HG03280 (cell line): Measurements from ENCODE around the gene CYP2A13.
"Not testable (repeated sequence)": the region's sequence is repeated elsewhere in the genome, so short reads cannot be mapped to it uniquely, and the experiment has no call there.

Experiments
- ATAC-seq: cut with Tn5 transposase; IDR thresholded peaks from one replicate; pipeline ENCODE4 v1.9.1; 2021; ENCODE audit warnings: mild to moderate bottlenecking, moderate library complexity; ENCODE audit not compliant: unreplicated experiment

Gene CYP2A13, protein sequence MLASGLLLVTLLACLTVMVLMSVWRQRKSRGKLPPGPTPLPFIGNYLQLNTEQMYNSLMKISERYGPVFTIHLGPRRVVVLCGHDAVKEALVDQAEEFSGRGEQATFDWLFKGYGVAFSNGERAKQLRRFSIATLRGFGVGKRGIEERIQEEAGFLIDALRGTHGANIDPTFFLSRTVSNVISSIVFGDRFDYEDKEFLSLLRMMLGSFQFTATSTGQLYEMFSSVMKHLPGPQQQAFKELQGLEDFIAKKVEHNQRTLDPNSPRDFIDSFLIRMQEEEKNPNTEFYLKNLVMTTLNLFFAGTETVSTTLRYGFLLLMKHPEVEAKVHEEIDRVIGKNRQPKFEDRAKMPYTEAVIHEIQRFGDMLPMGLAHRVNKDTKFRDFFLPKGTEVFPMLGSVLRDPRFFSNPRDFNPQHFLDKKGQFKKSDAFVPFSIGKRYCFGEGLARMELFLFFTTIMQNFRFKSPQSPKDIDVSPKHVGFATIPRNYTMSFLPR

DNA sequence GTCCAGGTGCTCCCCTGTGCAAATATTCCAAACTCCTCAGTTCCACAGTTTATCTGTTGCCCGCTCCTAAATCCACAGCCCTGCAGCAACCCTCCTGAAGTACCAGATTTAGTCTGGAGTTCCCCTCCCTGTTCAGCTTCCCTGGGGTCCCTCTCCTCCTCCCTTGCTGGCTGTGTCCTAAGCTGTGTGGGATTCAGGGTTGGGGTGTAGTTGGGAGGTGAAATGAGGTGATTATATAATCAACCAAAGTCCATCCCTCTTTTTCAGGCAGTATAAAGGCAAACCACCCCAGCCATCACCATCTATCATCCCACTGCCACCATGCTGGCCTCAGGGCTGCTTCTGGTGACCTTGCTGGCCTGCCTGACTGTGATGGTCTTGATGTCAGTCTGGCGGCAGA is at the start of gene CYP2A13:
CYP2A13 (plus strand) TSS at position 301 of the 400 bp plus-strand sequence; CDS start at position 322, 21 bp downstream.
- no peak for ATAC-seq

DNA sequence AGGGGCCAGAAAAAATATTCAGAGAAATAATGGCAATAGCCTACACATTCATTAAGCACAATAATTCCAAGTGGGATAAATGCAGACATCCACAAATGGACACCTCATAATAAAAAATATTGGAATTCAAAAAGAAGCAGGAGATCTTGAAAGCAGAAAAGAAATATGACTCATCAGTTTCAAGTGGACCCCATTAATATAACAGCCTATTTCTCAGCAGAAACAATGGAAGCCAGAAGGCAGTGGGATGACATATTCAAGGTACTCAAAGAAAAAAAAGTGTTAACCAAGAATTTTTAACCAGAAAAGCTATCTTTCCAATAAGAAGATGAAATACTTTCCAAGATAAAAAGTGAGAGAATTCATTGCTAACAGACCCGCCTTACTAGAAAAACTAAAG is 48.4 kb upstream of the CYP2A13 start:
- no peak for ATAC-seq

- not testable (repeated sequence) for ATAC-seq
Observed at GRCh38 chr19:41045095-41045494, 43.2 kb upstream of the CYP2A13 start.

DNA sequence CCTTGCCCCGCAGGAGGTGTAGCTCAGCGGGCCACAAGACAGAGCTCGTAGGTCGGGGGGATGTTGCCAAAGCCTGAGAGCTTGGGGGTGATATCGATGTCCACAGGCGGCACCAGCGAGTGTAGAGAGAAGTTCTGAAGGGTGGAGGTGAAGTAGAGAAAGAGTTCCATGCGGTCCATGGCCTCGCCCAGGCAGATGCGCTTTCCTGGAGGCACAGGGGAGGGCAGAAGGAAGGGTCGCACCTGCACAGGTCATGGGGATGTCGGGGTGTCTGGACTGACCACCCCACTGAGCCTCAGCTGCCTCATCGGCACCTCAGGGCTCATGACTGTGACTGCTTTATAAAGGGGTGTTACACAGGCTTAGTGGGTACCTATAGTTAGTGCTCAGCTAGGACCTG is 37.8 kb upstream of the CYP2A13 start:
- no peak for ATAC-seq

DNA sequence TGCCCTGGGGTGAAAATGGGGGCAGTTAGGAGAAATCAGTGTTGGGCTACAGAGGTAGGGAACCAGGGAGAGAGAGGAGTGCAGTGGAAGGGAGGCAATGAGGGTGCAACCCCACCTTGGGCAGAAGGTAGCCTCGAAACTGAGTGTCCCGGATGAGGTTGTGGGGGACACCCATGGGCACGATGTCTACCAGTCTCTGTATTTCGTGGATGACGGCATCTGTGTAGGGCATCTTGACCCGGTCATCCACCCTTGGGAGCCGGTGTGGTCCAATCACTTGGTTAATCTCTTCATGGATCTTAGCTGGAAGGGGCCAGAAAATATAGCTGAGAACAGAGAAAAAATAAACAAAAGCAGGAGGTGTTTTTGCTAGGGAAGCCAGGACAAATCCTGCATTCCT is 36.1 kb upstream of the CYP2A13 start:
- ATAC-seq: not testable (repeated sequence)

DNA sequence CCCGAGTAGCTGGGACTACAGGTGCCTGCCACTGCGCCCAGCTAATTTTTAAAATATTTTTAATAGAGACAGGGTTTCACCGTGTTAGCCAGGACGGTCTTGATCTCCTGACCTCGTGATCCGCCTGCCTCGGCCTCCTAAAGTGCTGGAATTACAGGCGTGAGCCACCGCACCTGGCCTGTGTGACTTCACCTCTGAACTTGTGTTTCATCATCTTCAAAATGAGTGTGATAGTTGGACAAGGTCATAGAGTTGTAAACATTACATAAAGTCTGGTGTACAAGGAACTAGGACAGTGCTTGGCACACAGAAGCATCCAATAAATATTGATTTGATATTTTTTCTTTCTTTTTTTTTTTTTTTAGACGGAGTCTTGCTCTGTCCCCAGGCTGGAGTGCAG is 34.9 kb upstream of the CYP2A13 start:
- not testable (repeated sequence) for ATAC-seq

DNA sequence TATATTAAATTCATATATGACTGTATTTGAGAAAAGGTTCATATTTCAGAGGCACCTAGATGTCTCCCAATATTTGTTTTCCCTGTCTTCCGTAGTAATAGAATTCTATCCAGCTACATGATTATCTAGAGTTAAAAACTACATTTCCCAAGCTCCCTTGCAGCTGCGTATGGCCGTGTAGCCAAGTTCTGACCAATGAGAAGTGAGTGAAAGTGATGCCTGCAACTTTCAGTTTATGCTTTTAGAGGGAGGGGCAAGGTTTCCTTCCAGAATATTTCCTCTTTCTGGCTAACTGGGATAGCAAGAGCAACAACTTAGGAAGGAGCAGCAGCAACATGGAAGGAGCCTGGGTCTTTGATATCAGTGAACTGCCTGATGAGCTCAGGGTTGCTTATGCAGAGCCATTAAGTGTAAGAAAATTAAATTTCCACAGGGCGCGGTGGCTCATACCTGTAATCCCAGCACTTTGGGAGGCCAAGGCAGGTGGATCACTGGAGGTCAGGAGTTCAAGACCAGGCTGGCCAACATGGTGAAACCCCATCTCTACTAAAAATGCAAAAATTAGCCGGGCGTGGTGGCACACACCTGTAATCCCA is 23.2 kb upstream of the CYP2A13 start:
- no peak for ATAC-seq

DNA sequence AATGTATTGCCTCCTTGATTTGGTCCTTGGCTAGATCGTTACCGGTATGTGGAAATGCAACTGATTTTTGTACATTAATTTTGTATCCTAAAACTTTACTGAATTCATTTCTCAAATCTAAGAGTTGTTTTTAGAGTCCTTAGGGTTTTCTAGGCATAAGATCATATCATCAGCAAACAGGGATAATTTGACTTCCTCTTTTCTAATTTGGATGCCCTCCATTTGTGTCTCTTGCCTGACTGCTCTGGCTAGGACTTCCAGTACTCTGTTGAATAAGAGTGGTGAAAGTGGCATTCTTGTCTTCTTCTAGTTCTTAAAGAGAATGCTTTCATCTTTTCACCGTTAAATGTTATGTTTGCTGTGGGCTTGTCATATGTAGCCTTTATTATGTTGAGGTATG is 12.0 kb upstream of the CYP2A13 start:
- no peak for ATAC-seq

DNA sequence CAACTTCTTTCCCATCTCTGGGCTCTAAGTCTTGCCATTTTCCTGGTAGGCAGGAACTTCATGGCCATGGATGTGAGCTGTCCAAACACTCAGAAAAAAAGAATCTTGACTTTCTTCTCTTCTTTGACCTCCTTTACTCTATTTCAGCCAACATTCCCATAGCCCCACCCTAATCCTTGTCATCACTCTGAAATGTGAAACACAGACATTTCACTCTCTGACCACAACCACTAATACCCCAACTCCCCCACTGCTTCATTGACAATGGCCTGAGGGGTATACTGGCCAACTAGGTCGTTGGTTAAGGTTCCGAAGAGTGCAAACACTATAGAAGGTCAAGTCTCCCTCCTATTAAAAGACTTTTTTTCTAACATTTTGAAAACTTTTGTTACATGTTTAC is 4.7 kb upstream of the CYP2A13 start:
- ATAC-seq: no peak

DNA sequence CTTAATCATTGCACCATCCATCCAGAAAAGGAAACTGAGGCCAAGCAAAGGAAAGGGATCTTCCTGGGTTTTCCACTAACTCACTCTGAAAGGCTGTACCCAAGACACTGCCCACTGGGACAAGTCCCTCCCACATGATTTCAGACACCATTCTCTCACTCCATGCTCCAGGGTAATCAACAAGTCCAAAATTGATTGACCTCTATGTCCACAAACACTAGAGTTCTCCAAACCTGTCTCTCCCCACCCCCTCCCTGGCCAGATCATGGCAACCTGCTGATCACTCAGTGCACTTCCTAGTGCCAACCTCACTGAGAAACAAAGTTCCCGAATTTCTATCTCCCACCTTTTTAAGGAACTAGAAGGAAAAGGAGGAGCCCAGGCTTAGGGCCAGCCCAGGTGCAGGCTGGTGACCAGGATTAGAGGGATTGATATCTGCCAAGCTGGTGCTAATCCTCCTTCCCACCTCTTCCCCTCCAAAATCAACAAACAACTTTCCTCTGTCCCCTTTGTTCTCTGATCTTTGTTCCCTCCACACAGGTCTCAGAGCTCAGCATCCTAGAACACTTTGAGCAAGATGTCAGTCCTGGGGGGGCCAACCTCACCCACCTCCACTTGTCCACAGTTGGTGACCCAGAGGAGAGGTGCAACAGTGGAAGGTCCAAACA is 2.4 kb upstream of the CYP2A13 start:
- ATAC-seq: no peak

DNA sequence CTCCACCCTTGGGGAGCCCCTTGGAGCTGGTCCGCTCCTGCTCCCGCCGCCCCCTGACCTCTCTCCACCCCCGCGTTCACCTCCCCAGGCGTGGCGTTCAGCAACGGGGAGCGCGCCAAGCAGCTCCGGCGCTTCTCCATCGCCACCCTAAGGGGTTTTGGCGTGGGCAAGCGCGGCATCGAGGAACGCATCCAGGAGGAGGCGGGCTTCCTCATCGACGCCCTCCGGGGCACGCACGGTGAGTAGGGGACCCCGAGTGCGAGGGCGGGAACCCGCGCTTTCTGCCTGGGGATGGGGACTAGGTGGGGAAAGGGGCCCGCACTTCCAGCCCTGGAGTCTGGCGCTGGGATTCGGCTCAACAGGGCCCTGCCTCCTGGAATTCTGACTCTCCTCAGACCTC is 1.7 kb downstream of the CYP2A13 start:
- no peak for ATAC-seq

DNA sequence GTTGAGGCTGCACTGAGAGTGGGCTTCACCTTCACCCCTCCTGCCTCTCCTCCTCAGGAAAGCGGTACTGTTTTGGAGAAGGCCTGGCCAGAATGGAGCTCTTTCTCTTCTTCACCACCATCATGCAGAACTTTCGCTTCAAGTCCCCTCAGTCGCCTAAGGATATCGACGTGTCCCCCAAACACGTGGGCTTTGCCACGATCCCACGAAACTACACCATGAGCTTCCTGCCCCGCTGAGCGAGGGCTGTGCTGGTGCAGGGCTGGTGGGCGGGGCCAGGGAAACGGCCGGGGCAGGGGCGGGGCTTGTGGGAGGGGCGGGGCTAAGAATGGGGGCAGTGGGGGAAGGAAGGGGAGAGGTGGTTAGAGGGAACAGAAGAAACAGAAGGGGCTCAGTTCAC is 7.5 kb downstream of the CYP2A13 start:
- ATAC-seq: no peak

- no peak for ATAC-seq
Observed at GRCh38 chr19:41096353-41096752, 8.1 kb downstream of the CYP2A13 start.

DNA sequence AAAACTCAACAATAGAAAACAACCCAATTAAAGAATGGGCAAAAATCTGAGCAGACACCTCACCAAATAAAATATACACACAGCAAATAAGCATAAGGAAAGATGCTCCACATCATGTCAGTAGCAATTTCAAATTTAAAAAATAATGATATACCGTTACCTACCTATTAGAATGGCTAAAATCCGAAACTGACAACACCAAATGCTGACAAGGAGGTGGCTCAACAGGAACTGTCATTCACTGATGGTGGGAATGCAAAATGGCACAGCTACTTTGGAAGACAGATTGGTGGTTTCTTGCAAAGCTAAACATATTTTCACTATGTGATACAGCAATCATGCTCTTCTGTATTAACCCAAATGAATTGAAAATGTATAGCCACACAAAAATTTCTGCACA is 9.1 kb downstream of the CYP2A13 start:
- no peak for ATAC-seq

DNA sequence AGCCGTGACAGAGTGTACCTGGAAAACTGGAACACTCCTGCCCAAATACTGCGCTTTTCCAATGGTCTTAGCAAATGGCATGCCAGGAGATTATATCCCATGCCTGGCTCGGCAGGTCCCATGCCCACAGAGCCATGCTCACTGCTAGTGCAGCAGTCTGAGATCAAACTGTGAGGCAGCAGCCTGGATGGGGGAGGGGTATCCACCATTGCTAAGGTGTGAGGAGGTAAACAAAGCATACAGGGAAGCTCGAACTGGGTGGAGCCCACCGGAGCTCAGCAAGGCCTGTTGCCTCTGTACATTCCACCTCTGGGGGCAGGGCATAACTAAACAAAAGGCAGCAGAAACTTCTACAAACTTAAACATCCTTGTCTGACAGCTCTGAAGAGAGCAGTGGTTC is 10.5 kb downstream of the CYP2A13 start:
- ATAC-seq: no peak

DNA sequence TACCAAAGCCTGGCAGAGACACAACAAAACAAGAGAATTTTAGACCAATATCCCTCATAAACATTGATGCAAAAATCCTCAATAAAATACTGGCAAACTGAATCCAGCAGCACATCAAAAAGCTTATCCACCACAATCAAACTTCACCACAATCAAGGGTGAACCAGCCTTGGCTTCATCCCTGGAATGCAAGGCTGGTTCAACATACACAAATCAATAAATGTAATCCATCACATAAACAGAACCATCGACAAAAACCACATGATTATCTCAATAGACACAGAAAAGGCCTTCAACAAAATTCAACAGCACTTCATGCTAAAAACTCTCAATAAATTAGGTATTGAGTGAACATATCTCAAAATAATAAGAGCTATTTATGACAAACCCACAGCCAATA is 14.0 kb downstream of the CYP2A13 start:
- not testable (repeated sequence) for ATAC-seq

- no peak for ATAC-seq
Observed at GRCh38 chr19:41106177-41106576, 17.9 kb downstream of the CYP2A13 start.

- no peak for ATAC-seq
Observed at GRCh38 chr19:41111296-41111695, 23.0 kb downstream of the CYP2A13 start.

- no peak for ATAC-seq
Observed at GRCh38 chr19:41111750-41112295, 23.6 kb downstream of the CYP2A13 start.

- ATAC-seq: no peak
Observed at GRCh38 chr19:41112728-41113290, 24.6 kb downstream of the CYP2A13 start.

DNA sequence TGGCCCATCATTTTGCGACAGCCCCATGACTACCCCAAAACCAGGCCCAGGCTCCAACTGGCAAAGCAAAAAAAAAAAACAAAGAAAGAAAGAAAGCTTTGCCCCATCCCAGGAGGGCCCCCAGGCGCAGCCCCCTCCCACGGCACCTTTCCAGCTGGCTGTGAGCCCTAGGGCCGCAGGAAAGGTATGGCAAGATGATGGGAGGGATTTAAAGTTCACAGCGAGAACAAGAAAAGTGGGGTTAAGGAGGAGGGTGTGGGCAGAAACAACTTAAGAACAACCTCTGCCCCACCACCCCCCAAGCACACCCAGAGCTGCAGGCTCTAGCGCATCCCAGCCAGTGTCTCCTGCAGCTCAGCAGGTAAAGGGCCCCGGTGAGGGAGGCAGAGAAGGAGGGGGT is 25.9 kb downstream of the CYP2A13 start, which contains the start of gene CYP2F1:
CYP2F1 (plus strand) TSS at position 301 of the 400 bp plus-strand sequence. CDS start 1,757 bp downstream, outside the sequence.
- ATAC-seq: no peak
